Karpas-422 (cell line): ENCODE data around the gene C5orf46. TPM values are rescaled to one million over a fixed set of nuclear protein-coding genes. Genes with fewer than 3 reads are reported as not detected.

Experiments
- DNase-seq: peaks from one replicate; pipeline ENCODE4 v3.0.0-alpha.2; 2015
- H2AFZ ChIP-seq: fragments of 200-600 bp; sonication (generic); 2 replicates; pipeline ENCODE4 v1.6.1; 2014; ENCODE audit warnings: antibody characterized with exemption, low read length, mixed read lengths
- H3K27ac ChIP-seq: fragments of 200-600 bp; sonication (generic); 2 replicates; pipeline ENCODE4 v1.5.1; 2014; ENCODE audit warnings: mild to moderate bottlenecking, low read length, moderate library complexity
- H3K27me3 ChIP-seq: fragments of 200-600 bp; sonication (generic); 2 replicates; pipeline ENCODE4 v1.6.1; 2014; ENCODE audit warnings: low read length, mixed read lengths
- H3K36me3 ChIP-seq: fragments of 200-600 bp; sonication (generic); 2 replicates; pipeline ENCODE4 v1.6.1; 2014; ENCODE audit warnings: low read length, mixed read lengths; ENCODE audit not compliant: insufficient read depth
- H3K4me1 ChIP-seq: fragments of 200-600 bp; sonication (generic); 2 replicates; pipeline ENCODE4 v1.6.1; 2014; ENCODE audit warnings: mild to moderate bottlenecking, low read length, mixed read lengths
- H3K4me2 ChIP-seq: fragments of 200-600 bp; sonication (generic); 2 replicates; pipeline ENCODE4 v1.6.1; 2014; ENCODE audit warnings: low read length, low read depth, mild to moderate bottlenecking; ENCODE audit not compliant: poor library complexity, severe bottlenecking
- H3K4me3 ChIP-seq: fragments of 200-600 bp; sonication (generic); 2 replicates; pipeline ENCODE4 v1.5.1; 2014; ENCODE audit warnings: mild to moderate bottlenecking, antibody characterized with exemption, low read length, mixed read lengths
- H3K79me2 ChIP-seq: fragments of 200-600 bp; sonication (generic); 2 replicates; pipeline ENCODE4 v1.6.1; 2014; ENCODE audit warnings: mild to moderate bottlenecking, low read length, mixed read lengths
- H3K9ac ChIP-seq: fragments of 200-600 bp; sonication (generic); 2 replicates; pipeline ENCODE4 v1.6.0; 2014; ENCODE audit warnings: low read length
- H3K9me2 ChIP-seq: fragments of 200-600 bp; sonication (generic), shearing (Covaris generic); replicated peaks from 2 replicates; pipeline ENCODE4 v1.6.0; 2014; ENCODE audit warnings: mild to moderate bottlenecking, low read length, moderate library complexity; ENCODE audit not compliant: insufficient read depth
- H3K9me3 ChIP-seq: fragments of 300-700, 200-600 bp; sonication (generic); 2 replicates; pipeline ENCODE4 v1.6.1; 2014; ENCODE audit warnings: low read length, mixed read lengths
- H4K20me1 ChIP-seq: fragments of 200-600 bp; sonication (generic); 2 replicates; pipeline ENCODE4 v1.6.1; 2014; ENCODE audit warnings: mild to moderate bottlenecking, antibody characterized with exemption, low read length, low read depth; ENCODE audit not compliant: insufficient read depth
- total RNA-seq: library from RNA; depleted of rRNA; stranded (reverse); fragments of >200 nt; shearing (Covaris generic); gene quantifications from 2 replicates; pipeline ENCODE4 v1.2.3, GENCODE V29; 2014; ENCODE audit warnings: low replicate concordance; rRNA removed

Gene C5orf46
- total RNA-seq, 1 experiment from 2014 or later = not detected

DNA sequence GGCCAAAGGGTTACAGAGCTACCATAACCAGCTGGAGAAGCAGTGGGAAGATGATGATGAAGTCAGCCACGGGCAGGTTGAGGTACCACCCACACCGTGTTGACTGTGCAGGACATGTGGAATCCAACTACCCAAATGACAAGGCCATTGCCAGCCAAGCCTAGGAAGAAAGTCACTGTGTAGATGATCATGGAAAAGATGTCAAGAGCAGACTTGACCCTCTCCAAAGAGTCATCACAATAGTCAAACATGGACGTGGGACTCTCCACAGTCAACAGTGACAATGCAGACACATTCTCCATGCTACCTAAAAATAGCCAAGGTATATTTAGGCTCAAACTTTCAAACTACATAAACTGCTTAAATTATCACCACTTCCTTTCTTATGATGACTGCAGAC, 54.0 kb downstream of the C5orf46 start:
- no peak overlapping the region for H2AFZ ChIP-seq
- no peak for DNase-seq
- H3K4me3 ChIP-seq = no peak overlapping the region
- H3K27me3 ChIP-seq = no peaks in the 10 kb centered on the region
- H3K9ac ChIP-seq = no peak overlapping the region
- no peaks in the 10 kb centered on the region for H3K4me1 ChIP-seq
- no peak overlapping the region for H3K4me2 ChIP-seq
- H3K79me2 ChIP-seq = no peaks in the 10 kb centered on the region
- no peaks in the 10 kb centered on the region for H4K20me1 ChIP-seq
- H3K36me3 ChIP-seq = no peaks in the 10 kb centered on the region
- no peaks in the 10 kb centered on the region for H3K9me3 ChIP-seq
- H3K27ac ChIP-seq = no peak overlapping the region
- no peaks in the 10 kb centered on the region for H3K9me2 ChIP-seq

DNA sequence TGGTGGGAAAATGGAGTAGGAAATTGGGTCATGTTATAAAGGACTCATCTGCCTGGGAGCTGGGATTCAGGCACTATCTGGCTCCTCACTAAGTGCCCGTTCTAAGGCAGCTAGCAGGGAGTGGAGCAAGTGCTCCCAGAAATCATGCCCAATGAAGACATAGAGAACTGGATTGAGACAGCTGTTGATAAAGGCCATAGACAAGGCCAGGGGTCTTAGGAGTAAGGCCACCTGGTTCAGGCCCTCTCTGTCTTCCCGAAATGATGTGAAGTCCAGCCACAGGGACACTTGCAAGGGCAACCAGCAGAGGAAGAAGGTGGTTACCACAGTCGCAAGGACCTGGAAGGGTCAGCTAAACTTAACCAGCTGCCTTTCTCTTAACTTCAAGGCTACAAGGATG, 54.8 kb downstream of the C5orf46 start:
- DNase-seq = no peak
- Histone ChIP-seq H3K4me3 (no peak overlapping the region), H3K9me2 (no peaks in the 10 kb centered on the region), H3K4me2 (no peak overlapping the region), H3K9me3 (no peaks in the 10 kb centered on the region), H3K27me3 (no peaks in the 10 kb centered on the region), H3K79me2 (no peaks in the 10 kb centered on the region), H3K9ac (no peak overlapping the region), H2AFZ (no peak overlapping the region), H3K36me3 (no peaks in the 10 kb centered on the region), H3K27ac (no peak overlapping the region), H4K20me1 (no peaks in the 10 kb centered on the region), H3K4me1 (no peaks in the 10 kb centered on the region)

GRCh38 chr5:147849226-147849625, 57.1 kb downstream of the C5orf46 start:
- Histone ChIP-seq H3K4me3 (no peak overlapping the region), H3K9me3 (no peaks in the 10 kb centered on the region), H3K4me2 (no peak overlapping the region), H3K9me2 (no peaks in the 10 kb centered on the region), H2AFZ (no peak overlapping the region), H3K79me2 (no peaks in the 10 kb centered on the region), H3K4me1 (no peaks in the 10 kb centered on the region), H3K27ac (no peak overlapping the region), H3K36me3 (no peaks in the 10 kb centered on the region), H3K9ac (no peak overlapping the region), H3K27me3 (no peaks in the 10 kb centered on the region), H4K20me1 (no peaks in the 10 kb centered on the region)
- no peak for DNase-seq

- no peak overlapping the region for H3K4me3 ChIP-seq
- H4K20me1 ChIP-seq = no peaks in the 10 kb centered on the region
Measured at GRCh38 chr5:147845618-147846017, 60.7 kb downstream of the C5orf46 start.

GRCh38 chr5:147844846-147845245, 61.5 kb downstream of the C5orf46 start:
- Histone ChIP-seq H3K4me3 (no peak overlapping the region), H4K20me1 (no peaks in the 10 kb centered on the region), H2AFZ (no peak overlapping the region), H3K4me1 (peaks cover 5% of the 10 kb centered on the region; the same call in 1 of the 2 replicates), H3K9me3 (no peaks in the 10 kb centered on the region), H3K36me3 (no peaks in the 10 kb centered on the region), H3K79me2 (no peaks in the 10 kb centered on the region), H3K9ac (no peak overlapping the region), H3K9me2 (no peaks in the 10 kb centered on the region), H3K4me2 (no peak overlapping the region), H3K27me3 (no peaks in the 10 kb centered on the region), H3K27ac (no peak overlapping the region)
- DNase-seq = no peak

More at GRCh38 chr5:147845618-147846017, 60.7 kb downstream of the C5orf46 start:
- H2AFZ ChIP-seq = no peak overlapping the region
- H3K27me3 ChIP-seq = no peaks in the 10 kb centered on the region
- no peak overlapping the region for H3K27ac ChIP-seq
- H3K79me2 ChIP-seq = no peaks in the 10 kb centered on the region
- no peaks in the 10 kb centered on the region for H3K9me2 ChIP-seq
- no peak overlapping the region for H3K4me2 ChIP-seq
- H3K36me3 ChIP-seq = no peaks in the 10 kb centered on the region
- H3K9me3 ChIP-seq = no peaks in the 10 kb centered on the region
- no peak overlapping the region for H3K9ac ChIP-seq
- peaks cover 5% of the 10 kb centered on the region; the same call in 1 of the 2 replicates for H3K4me1 ChIP-seq
- DNase-seq = no peak

DNA sequence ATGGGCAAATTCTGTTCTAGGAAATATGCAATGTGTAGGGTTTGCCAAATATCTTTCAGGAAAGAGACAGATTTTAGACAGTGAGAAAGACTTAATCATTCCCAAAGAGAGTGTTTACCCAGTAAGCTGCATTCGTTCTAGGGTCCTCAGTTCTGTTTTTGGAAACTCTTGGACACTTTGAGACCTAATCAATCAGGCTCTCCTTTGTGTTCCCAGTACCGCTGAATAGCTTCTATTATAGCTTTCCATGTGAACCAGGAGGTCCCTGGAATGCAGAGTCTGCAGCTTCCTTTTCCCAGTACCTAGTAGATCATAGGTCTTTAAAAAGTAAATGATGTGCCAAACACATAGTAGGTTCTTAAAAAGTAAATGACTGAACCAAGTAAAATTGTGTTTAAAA, 63.5 kb downstream of the C5orf46 start:
- no peak overlapping the region for H3K9ac ChIP-seq
- no peak for DNase-seq
- H3K36me3 ChIP-seq = no peaks in the 10 kb centered on the region
- H3K4me3 ChIP-seq = no peak overlapping the region
- no peak overlapping the region for H3K27ac ChIP-seq
- H3K27me3 ChIP-seq = no peaks in the 10 kb centered on the region
- H2AFZ ChIP-seq = no peak overlapping the region
- H3K4me2 ChIP-seq = no peak overlapping the region
- no peaks in the 10 kb centered on the region for H3K9me2 ChIP-seq
- H3K79me2 ChIP-seq = no peaks in the 10 kb centered on the region
- H3K4me1 ChIP-seq = peaks cover 5% of the 10 kb centered on the region; the same call in 1 of the 2 replicates
- no peaks in the 10 kb centered on the region for H3K9me3 ChIP-seq
- no peaks in the 10 kb centered on the region for H4K20me1 ChIP-seq

Other genes starting within 250 kb of the C5orf46 start
- gene JAKMIP2, start 123.8 kb downstream of the C5orf46 start, total RNA-seq = 39.5 and 58.7 TPM in 2 replicates
- not detected in 2 replicates for gene SPINK1, start 74.9 kb downstream of the C5orf46 start, total RNA-seq
- not detected in 2 replicates for gene SCGB3A2, start 27.8 kb downstream of the C5orf46 start, total RNA-seq
- not detected in 2 replicates for gene SPINK5, start 157.4 kb upstream of the C5orf46 start, total RNA-seq